Smooth muscle cell (in vitro differentiated cells): Measurements from ENCODE around the gene TSSK6. TPM values are rescaled to one million over a fixed set of nuclear protein-coding genes. Genes with fewer than 3 reads are reported as not detected.

Experiments used
- DNase-seq: peaks from one replicate; lab custom pipeline; 2025; ENCODE audit not compliant: unreplicated experiment; lab: John Stamatoyannopoulos, UW
- H2AFZ ChIP-seq: fragments of 200-600 bp; sonication (generic); 2 replicates; pipeline ENCODE4 v1.6.0; 2016; ENCODE audit warnings: antibody characterized with exemption, low read depth, mild to moderate bottlenecking
- H3F3A ChIP-seq: fragments of 200-600 bp; sonication (generic); 2 replicates; pipeline ENCODE4 v1.6.0; 2017; ENCODE audit warnings: antibody characterized with exemption, low read depth
- H3K27ac ChIP-seq: fragments of 200-600 bp; sonication (generic); 2 replicates; pipeline ENCODE4 v1.5.1; 2016; ENCODE audit warnings: low read depth, mild to moderate bottlenecking
- H3K27me3 ChIP-seq: fragments of 200-600 bp; sonication (generic); 2 replicates; pipeline ENCODE4 v1.6.1; 2016; ENCODE audit warnings: low read depth, mild to moderate bottlenecking
- H3K36me3 ChIP-seq: fragments of 200-600 bp; sonication (generic); 2 replicates; pipeline ENCODE4 v1.5.1; 2016; ENCODE audit warnings: low read depth
- H3K4me1 ChIP-seq: fragments of 200-600 bp; sonication (generic); 2 replicates; pipeline ENCODE4 v1.5.1; 2016; ENCODE audit warnings: low read depth
- H3K4me2 ChIP-seq: fragments of 200-600 bp; sonication (generic); 2 replicates; pipeline ENCODE4 v1.6.0; 2016; ENCODE audit warnings: mild to moderate bottlenecking
- H3K4me3 ChIP-seq: fragments of 200-600 bp; sonication (generic); 2 replicates; pipeline ENCODE4 v1.5.1; 2016; ENCODE audit warnings: mild to moderate bottlenecking
- H3K79me2 ChIP-seq: fragments of 200-600 bp; sonication (generic); 2 replicates; pipeline ENCODE4 v1.6.0; 2016; ENCODE audit warnings: low read depth, mild to moderate bottlenecking
- H3K9ac ChIP-seq: fragments of 200-600 bp; sonication (generic); 2 replicates; pipeline ENCODE4 v1.6.0; 2016; ENCODE audit warnings: low read depth
- H3K9me3 ChIP-seq: fragments of 200-600 bp; sonication (generic); replicated peaks from 2 replicates; pipeline ENCODE4 v1.5.1; 2016; ENCODE audit warnings: low read depth
- H4K20me1 ChIP-seq: fragments of 200-600 bp; sonication (generic); 2 replicates; pipeline ENCODE4 v1.6.0; 2016; ENCODE audit warnings: low read depth
- WGBS: methylation state at CpG from one replicate; pipeline ENCODE4 v1.1.7; 2016; ENCODE audit warnings: low lambda C conversion rate; 5-methylcytosine and 5-hydroxymethylcytosine counted together
- polyA plus RNA-seq: library from polyadenylated mRNA; unstranded; fragments of >200 nt; fragmentation: Nextera tagmentation; extraction: Ambion mirVana; gene quantifications from 2 replicates; pipeline ENCODE4 v1.2.1, GENCODE V29; 2016
- total RNA-seq: library from RNA; depleted of rRNA; stranded (reverse); fragments of >200 nt; gene quantifications from 2 replicates; pipeline ENCODE4 v1.2.3, GENCODE V29; 2014
- TF ChIP-seq, protein P1 (sequence below): fragments of 200-600 bp; sonication (generic); IDR thresholded peaks from 2 replicates; pipeline ENCODE4 v1.5.1; 2017; ENCODE audit warnings: borderline replicate concordance, mild to moderate bottlenecking, antibody characterized with exemption; ENCODE audit not compliant: insufficient read depth, poor library complexity, severe bottlenecking

TSSK6 gene
- total and polyA plus RNA-seq, 2 experiments from 2014 or later: 0.49 to 1.3 TPM

DNA sequence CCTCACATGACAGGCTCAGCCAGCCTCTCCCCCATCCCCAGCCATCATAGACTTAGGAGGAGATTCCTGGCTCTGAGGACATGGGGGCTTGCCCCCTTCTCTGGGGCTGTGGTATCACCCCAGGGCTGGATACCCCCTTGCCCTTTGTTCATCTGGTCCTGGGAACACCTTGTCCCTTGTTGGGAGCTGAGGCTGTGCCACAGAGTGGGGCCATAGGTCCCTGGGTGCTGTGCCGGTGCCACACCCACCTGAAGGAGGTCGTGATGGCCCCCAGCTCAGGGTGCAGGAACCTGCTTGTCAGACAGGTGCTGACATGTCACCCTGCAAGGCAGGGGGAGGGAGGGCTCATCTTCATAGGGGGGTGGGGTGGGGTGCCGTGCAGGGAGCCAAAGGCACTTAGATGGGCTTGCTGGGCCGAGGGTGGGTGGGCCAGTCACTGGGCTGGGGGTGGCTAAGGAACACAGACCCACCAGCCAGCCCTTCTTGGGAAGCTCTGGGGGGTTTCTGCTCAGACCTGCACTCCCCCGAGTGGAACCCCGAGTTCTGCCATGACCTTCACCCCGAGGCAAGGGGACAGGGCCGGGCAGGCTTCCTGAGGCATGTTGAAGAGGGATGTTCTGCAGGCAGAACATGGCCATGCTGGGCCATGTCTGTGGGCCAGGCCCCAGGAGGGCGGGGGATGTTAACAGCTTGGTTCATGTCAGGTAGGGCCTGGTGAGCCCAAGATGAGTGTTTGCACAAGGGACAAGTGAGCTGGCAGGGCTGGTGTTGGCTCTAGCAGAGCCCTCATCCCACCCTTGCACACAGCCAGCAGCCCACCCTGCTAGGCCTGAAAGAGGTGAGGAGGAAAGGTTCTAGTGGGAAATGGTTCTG is 28.0 kb downstream of the TSSK6 start:
- Histone ChIP-seq H2AFZ (no peak overlapping the region), H4K20me1 (peaks cover 40% of the 10 kb centered on the region), H3K4me2 (no peak overlapping the region), H3K4me3 (no peak overlapping the region), H3K9ac (no peak overlapping the region), H3K9me3 (no peaks in the 10 kb centered on the region), H3K36me3 (no peaks in the 10 kb centered on the region), H3K27me3 (no peaks in the 10 kb centered on the region), H3F3A (peaks cover 26% of the 10 kb centered on the region), H3K27ac (peak overlapping the region; percentile 81), H3K4me1 (peaks cover 27% of the 10 kb centered on the region), H3K79me2 (peaks cover 39% of the 10 kb centered on the region)
- WGBS: 82% methylated on average over 7 of the region's 9 CpGs
- TF ChIP-seq, protein P1, sequence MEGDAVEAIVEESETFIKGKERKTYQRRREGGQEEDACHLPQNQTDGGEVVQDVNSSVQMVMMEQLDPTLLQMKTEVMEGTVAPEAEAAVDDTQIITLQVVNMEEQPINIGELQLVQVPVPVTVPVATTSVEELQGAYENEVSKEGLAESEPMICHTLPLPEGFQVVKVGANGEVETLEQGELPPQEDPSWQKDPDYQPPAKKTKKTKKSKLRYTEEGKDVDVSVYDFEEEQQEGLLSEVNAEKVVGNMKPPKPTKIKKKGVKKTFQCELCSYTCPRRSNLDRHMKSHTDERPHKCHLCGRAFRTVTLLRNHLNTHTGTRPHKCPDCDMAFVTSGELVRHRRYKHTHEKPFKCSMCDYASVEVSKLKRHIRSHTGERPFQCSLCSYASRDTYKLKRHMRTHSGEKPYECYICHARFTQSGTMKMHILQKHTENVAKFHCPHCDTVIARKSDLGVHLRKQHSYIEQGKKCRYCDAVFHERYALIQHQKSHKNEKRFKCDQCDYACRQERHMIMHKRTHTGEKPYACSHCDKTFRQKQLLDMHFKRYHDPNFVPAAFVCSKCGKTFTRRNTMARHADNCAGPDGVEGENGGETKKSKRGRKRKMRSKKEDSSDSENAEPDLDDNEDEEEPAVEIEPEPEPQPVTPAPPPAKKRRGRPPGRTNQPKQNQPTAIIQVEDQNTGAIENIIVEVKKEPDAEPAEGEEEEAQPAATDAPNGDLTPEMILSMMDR: no peak
- DNase-seq: no peak

DNA sequence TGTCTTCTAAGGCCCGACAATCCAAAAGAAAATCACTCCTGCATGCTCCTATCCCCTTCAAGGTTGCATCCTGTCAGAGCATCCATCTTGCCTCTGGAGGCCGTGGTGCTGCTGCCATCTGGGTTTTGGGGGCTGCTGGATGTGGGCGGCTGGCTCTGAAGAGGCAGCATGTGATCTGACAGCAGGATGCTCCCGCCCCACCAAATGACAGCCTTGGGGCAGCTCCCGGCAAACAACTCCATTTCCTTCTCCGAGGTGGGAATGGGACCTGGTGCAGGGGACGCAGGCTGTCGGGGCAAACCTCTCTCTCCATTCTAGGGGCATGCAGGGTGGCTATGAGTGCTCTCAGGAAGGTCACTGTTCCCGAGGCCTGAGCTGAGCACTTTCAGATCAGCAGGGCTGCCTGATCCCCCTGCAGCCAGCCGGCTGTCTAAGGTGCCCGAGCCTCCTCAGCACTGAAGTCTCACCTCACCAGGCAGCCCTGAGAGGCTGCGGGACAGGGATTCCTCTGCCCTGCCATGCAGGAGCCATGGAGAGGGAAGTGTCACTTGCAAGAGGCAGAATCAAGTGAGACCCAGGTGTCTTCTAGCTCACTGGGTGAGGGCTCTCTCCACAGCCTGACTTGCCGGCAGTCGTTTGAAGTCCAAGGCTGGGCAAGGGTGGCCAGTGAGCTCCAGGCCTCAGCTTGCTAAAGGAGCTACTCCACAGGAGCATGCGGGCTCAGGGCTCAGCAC is 28.8 kb downstream of the TSSK6 start:
- TF ChIP-seq, protein P1: no peak
- no peak overlapping the region for H3K9ac ChIP-seq
- 87% methylated on average over 15 of the region's 15 CpGs for WGBS
- no peak overlapping the region for H2AFZ ChIP-seq
- no peaks in the 10 kb centered on the region for H3K27me3 ChIP-seq
- peaks cover 26% of the 10 kb centered on the region for H3F3A ChIP-seq
- peaks cover 27% of the 10 kb centered on the region for H3K4me1 ChIP-seq
- peaks cover 41% of the 10 kb centered on the region for H3K79me2 ChIP-seq
- no peak for DNase-seq
- no peaks in the 10 kb centered on the region for H3K9me3 ChIP-seq
- peak overlapping the region; percentile 78 for H3K27ac ChIP-seq
- no peak overlapping the region for H3K4me2 ChIP-seq
- H3K36me3 ChIP-seq: no peaks in the 10 kb centered on the region
- peaks cover 41% of the 10 kb centered on the region for H4K20me1 ChIP-seq
- H3K4me3 ChIP-seq: no peak overlapping the region

- TF ChIP-seq, protein P1: no peak
- H3K9ac ChIP-seq: no peak overlapping the region
Observed at GRCh38 chr19:19485998-19486290, 29.4 kb downstream of the TSSK6 start.

More at GRCh38 chr19:19485998-19486290, 29.4 kb downstream of the TSSK6 start:
- Histone ChIP-seq H3K4me3 (no peak overlapping the region), H3K36me3 (no peaks in the 10 kb centered on the region), H3K4me2 (no peak overlapping the region), H3K79me2 (peaks cover 47% of the 10 kb centered on the region), H3K4me1 (peaks cover 27% of the 10 kb centered on the region), H3K9me3 (no peaks in the 10 kb centered on the region), H3K27me3 (no peaks in the 10 kb centered on the region), H3K27ac (peak overlapping the region; percentile 78), H2AFZ (no peak overlapping the region), H3F3A (peaks cover 26% of the 10 kb centered on the region), H4K20me1 (peaks cover 41% of the 10 kb centered on the region)
- no peak for DNase-seq
- WGBS: 88% methylated on average over 5 of the region's 5 CpGs
